ENCODE results near the gene CTR9.

DNA sequence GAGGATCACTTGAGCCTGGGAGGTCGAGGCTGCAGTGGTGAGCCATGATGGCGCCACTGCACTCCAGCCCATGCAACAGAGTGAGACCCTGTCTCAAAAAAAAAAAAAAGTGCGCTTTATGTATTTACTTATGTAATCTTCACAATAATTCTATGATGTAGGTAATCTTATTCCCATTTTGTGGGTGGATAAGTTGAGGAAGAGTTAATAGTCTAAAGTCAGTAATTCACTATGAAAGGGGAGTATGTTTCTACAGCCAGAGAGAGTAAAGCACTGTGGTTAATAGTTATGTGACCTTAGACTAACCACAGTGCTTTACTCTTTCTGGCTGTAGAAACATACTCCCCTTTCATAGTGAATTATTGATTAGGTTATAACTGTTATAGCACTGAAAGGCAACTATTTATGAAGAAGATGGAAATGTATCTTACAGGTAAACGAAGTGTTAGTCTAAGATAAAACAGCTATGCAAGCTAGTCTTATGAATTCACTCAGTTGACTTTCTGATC is 11.9 kb downstream of the CTR9 start:
- TF ChIP-seq POLR2A (IDR thresholded peaks at IDR 0.05; ENCODE audit: low read length) (no peak), GATA1 (IDR thresholded peaks at IDR 0.05; ENCODE audit: low read depth, low read length) (no peak)
